GM06990 (cell line): ENCODE measurements around the gene LRMDA.

ENCODE experiments used
- DNase-seq: peaks from one replicate; pipeline ENCODE4 v3.0.0-alpha.2; 2011; ENCODE audit not compliant: insufficient read length; ENCODE audit errors: extremely low read depth
- H3K27me3 ChIP-seq: replicated peaks from 2 replicates; pipeline ENCODE4 v1.6.0; 2011; ENCODE audit warnings: low read length; ENCODE audit not compliant: control insufficient read depth, insufficient read depth
- H3K36me3 ChIP-seq: 2 replicates; pipeline ENCODE4 v1.5.1; 2011; ENCODE audit warnings: low read length; ENCODE audit not compliant: control insufficient read depth, insufficient read depth
- H3K4me3 ChIP-seq: replicated peaks from 2 replicates; pipeline ENCODE4 v1.5.1; 2011; ENCODE audit warnings: low read depth, mild to moderate bottlenecking, control low read depth, low read length
- CTCF ChIP-seq: IDR thresholded peaks from 2 replicates; pipeline ENCODE4 v1.5.1; 2011; ENCODE audit warnings: low read length, control low read depth, mild to moderate bottlenecking, inconsistent platforms; ENCODE audit not compliant: insufficient read depth, poor library complexity, severe bottlenecking

LRMDA gene

GRCh38 chr10:75788394-75789205, 357.2 kb downstream of the LRMDA start:
- Histone ChIP-seq H3K4me3 (no peak overlapping the region), H3K36me3 (no peaks in the 10 kb centered on the region), H3K27me3 (no peaks in the 10 kb centered on the region; the same call in none of the 2 replicates)
- no peak for TF ChIP-seq CTCF
- DNase-seq: no peak

- Histone ChIP-seq H3K4me3 (no peak overlapping the region), H3K27me3 (no peaks in the 10 kb centered on the region; the same call in 1 of the 2 replicates), H3K36me3 (no peaks in the 10 kb centered on the region)
- no peak for DNase-seq
- no peak for TF ChIP-seq CTCF
Measured at GRCh38 chr10:75793848-75794247, 362.4 kb downstream of the LRMDA start.

GRCh38 chr10:75801121-75801520, 369.7 kb downstream of the LRMDA start:
- DNase-seq: no peak
- Histone ChIP-seq H3K27me3 (no peaks in the 10 kb centered on the region), H3K36me3 (no peaks in the 10 kb centered on the region), H3K4me3 (no peak overlapping the region)
- no peak for TF ChIP-seq CTCF

- Histone ChIP-seq H3K36me3 (no peaks in the 10 kb centered on the region), H3K4me3 (no peak overlapping the region), H3K27me3 (no peaks in the 10 kb centered on the region)
- TF ChIP-seq CTCF: no peak
- no peak for DNase-seq
Measured at GRCh38 chr10:75801661-75802060, 370.2 kb downstream of the LRMDA start.

- Histone ChIP-seq H3K4me3 (no peak overlapping the region), H3K27me3 (no peaks in the 10 kb centered on the region), H3K36me3 (no peaks in the 10 kb centered on the region)
- TF ChIP-seq CTCF: no peak
- DNase-seq: no peak
Measured at GRCh38 chr10:75803121-75803520, 371.7 kb downstream of the LRMDA start.
